ENCODE measurements around the gene KIAA1328. TPM values are rescaled to one million over a fixed set of nuclear protein-coding genes. Genes with fewer than 3 reads are reported as not detected.

KIAA1328 gene
- total RNA-seq, 1 donor from 2014 or later = 10.7 TPM

DNA sequence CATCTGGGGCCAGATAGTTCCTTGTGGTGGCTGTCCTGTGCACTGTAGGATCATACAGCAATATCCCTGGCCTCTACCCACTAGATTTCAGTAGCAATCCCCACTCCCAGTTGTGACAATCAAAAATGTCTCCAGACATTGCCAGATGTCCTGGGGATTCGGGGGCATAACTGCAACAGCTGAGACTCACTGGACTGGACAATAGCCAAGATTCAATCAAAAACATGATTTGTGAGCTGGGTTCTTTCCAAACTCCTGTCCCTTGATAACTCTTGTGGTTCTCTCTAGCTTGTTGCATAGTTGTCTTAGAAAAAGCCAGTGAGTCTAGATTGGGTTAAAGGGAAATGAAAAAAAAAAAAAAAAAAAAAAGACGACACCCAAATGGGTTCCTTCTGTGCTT, 443.3 kb downstream of the KIAA1328 start:
- no peaks in the 10 kb centered on the region for H3K4me1 Mint-ChIP-seq (ENCODE audit: unreplicated experiment)
- DNase-seq (ENCODE audit: extremely low spot score, unreplicated experiment) = no peak
- H3K36me3 Mint-ChIP-seq (ENCODE audit: unreplicated experiment) = no peaks in the 10 kb centered on the region
- H3K27me3 Mint-ChIP-seq (ENCODE audit: unreplicated experiment) = no peaks in the 10 kb centered on the region
- H3K9me3 Mint-ChIP-seq (ENCODE audit: unreplicated experiment) = no peaks in the 10 kb centered on the region
- TF ChIP-seq, protein P1, sequence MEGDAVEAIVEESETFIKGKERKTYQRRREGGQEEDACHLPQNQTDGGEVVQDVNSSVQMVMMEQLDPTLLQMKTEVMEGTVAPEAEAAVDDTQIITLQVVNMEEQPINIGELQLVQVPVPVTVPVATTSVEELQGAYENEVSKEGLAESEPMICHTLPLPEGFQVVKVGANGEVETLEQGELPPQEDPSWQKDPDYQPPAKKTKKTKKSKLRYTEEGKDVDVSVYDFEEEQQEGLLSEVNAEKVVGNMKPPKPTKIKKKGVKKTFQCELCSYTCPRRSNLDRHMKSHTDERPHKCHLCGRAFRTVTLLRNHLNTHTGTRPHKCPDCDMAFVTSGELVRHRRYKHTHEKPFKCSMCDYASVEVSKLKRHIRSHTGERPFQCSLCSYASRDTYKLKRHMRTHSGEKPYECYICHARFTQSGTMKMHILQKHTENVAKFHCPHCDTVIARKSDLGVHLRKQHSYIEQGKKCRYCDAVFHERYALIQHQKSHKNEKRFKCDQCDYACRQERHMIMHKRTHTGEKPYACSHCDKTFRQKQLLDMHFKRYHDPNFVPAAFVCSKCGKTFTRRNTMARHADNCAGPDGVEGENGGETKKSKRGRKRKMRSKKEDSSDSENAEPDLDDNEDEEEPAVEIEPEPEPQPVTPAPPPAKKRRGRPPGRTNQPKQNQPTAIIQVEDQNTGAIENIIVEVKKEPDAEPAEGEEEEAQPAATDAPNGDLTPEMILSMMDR (IDR thresholded peaks at IDR 0.05) = no peak
- no peak overlapping the region for H3K4me3 Mint-ChIP-seq (ENCODE audit: unreplicated experiment)
- H3K27ac Mint-ChIP-seq (ENCODE audit: unreplicated experiment) = no peak overlapping the region

DNA sequence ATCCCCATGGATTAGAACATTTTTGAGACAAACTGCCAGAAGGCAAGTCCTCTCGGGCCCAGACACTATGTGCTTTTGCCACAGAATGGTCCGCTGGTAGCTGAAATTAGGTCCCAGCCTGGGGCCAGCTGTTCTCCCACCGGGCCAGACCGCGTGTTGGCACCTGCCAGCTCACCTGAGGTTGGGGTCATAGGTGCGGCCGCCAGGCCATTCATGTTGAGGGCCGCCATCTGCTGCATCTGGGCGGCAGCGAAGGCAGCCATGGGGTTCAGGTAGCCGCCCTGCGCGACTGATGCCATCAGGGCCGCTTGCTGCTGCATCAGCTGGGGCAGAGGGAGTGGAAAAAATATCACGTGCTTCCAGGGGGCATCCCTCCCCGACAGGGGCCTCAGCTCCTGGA, 443.9 kb downstream of the KIAA1328 start:
- Mint-ChIP-seq H3K4me3 (ENCODE audit: unreplicated experiment) (no peak overlapping the region), H3K36me3 (ENCODE audit: unreplicated experiment) (no peaks in the 10 kb centered on the region), H3K27ac (ENCODE audit: unreplicated experiment) (no peak overlapping the region), H3K9me3 (ENCODE audit: unreplicated experiment) (no peaks in the 10 kb centered on the region), H3K27me3 (ENCODE audit: unreplicated experiment) (peaks cover 3% of the 10 kb centered on the region), H3K4me1 (ENCODE audit: unreplicated experiment) (no peaks in the 10 kb centered on the region)
- no peak for DNase-seq (ENCODE audit: extremely low spot score, unreplicated experiment)
- TF ChIP-seq, protein P1 (IDR thresholded peaks at IDR 0.05) = no peak

DNA sequence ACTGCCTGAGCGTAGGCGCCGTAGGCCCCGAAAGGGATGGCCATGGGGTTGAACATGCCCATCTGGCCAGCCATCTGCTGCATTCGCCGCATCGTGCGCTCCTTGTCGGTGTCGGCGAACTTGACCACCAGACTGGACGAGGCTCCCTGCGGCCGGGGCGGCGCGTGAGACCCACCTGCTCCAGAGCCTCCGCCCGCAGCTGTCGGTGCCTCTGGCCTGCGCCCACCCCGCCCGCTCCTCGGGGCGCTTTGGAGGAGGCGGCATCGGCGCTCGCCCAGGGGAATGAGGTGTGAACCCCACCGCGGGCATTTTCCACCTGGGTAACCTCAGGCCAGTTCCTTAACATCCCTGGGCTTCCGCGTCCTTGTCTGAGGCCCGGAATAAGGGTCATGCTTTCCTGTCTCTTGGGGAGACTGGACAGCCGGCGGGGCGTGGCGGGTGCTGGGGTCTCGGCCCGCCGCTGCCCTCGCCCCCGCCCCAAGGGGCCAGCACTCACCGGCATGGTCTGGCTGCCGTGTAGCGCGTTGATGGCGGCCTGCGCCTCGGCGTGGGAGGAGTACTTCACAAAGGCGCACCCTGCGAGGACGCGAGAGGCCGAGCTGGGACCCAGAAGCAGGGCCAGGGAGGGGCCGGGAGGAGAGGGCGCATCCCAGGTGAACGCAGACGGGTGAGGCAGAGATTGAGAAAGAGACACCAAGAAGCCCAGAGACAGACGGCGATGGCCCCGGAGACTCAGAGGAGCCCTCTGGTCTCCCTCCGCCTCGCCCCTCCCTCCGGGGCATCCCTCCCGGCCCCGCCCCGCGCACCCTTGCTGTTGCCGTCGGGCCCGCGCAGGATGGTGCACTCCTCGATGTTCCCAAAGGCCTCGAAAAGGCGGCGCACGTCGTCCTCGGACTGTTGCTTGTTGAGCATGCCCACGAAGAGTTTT, 445.6 kb downstream of the KIAA1328 start:
- Mint-ChIP-seq H3K36me3 (ENCODE audit: unreplicated experiment) (no peaks in the 10 kb centered on the region), H3K9me3 (ENCODE audit: unreplicated experiment) (no peaks in the 10 kb centered on the region), H3K4me1 (ENCODE audit: unreplicated experiment) (no peaks in the 10 kb centered on the region), H3K27ac (ENCODE audit: unreplicated experiment) (no peak overlapping the region), H3K27me3 (ENCODE audit: unreplicated experiment) (peaks cover 7% of the 10 kb centered on the region), H3K4me3 (ENCODE audit: unreplicated experiment) (no peak overlapping the region)
- TF ChIP-seq, protein P1 (IDR thresholded peaks at IDR 0.05) = no peak
- no peak for DNase-seq (ENCODE audit: extremely low spot score, unreplicated experiment)

DNA sequence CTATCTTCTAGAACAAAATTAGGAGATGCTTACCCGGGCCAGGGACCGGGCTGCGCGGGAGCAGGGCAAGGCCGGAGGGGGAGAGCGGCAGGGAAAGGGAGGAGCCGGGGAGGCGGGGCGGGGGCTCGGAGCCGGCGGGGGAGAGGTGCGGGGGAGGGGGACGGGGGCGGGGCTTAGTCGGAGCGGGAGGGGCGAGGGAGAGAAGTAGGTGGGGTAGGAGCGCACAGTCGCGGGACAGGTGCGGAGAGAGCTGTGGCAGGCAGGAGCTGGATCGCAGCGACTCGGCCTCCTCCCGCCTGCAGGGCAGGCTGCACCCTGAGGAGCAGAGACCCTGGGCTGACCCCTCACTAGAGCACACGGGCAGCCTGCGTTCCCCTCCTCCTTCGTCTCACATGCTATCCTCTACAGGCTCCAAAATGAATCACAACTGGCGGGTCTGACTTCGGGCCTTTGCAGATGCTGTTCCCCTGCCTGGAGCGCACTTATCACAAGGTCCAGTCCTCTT, 446.4 kb downstream of the KIAA1328 start:
- H3K9me3 Mint-ChIP-seq (ENCODE audit: unreplicated experiment) = no peaks in the 10 kb centered on the region
- peaks cover 9% of the 10 kb centered on the region for H3K27me3 Mint-ChIP-seq (ENCODE audit: unreplicated experiment)
- DNase-seq (ENCODE audit: extremely low spot score, unreplicated experiment) = no peak
- TF ChIP-seq, protein P1 (IDR thresholded peaks at IDR 0.05) = no peak
- H3K36me3 Mint-ChIP-seq (ENCODE audit: unreplicated experiment) = no peaks in the 10 kb centered on the region
- no peak overlapping the region for H3K27ac Mint-ChIP-seq (ENCODE audit: unreplicated experiment)
- H3K4me1 Mint-ChIP-seq (ENCODE audit: unreplicated experiment) = no peaks in the 10 kb centered on the region
- no peak overlapping the region for H3K4me3 Mint-ChIP-seq (ENCODE audit: unreplicated experiment)

DNA sequence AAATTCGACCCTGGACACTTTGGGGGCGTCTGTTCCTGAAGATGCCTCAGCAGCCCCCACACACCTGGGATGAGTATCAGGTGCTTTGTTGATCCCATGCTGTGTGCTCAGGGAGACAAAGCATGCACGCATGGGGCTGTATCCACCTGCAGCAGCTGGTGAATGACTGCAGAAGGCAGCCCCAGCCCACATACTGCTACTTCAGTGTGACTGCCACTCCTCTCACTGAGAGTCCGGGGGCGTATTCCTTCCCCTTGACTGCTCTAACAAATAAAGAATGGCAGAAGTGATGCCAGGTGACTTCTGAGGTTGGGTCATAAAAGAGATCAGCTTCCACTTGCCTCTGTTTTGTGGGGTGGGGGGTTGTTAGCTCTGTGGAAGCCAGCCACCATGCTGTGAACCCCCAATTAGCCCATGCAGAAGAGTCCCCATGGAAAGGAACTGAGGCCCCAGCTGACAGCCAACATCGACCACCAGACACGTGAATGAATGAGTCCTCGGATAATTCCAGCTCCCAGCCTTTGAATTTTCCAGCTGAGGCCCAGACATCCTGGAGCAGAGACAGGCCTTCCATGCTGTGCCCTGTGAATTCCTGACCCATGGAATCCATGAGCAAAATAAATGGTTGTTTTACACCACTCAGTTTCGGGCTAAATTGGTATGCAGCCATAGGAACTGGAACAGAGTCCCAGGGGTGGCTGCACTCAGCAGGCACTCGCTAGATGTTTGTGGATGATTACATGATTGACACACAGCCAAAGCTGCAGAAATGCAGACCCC, 447.4 kb downstream of the KIAA1328 start:
- Mint-ChIP-seq H3K4me3 (ENCODE audit: unreplicated experiment) (no peak overlapping the region), H3K27ac (ENCODE audit: unreplicated experiment) (no peak overlapping the region), H3K4me1 (ENCODE audit: unreplicated experiment) (no peaks in the 10 kb centered on the region), H3K27me3 (ENCODE audit: unreplicated experiment) (peaks cover 12% of the 10 kb centered on the region), H3K9me3 (ENCODE audit: unreplicated experiment) (no peaks in the 10 kb centered on the region), H3K36me3 (ENCODE audit: unreplicated experiment) (no peaks in the 10 kb centered on the region)
- TF ChIP-seq, protein P1 (IDR thresholded peaks at IDR 0.05) = no peak
- DNase-seq (ENCODE audit: extremely low spot score, unreplicated experiment) = no peak
